GM13976 (cell line): ENCODE results near the gene ZNF768.
A peak's percentile ranks its signal among the peaks of the same experiment; 100 is the strongest.

Experiments used
- DNase-seq: peaks from one replicate; pipeline ENCODE4 v3.0.0; 2012; ENCODE audit warnings: low spot score
- in situ Hi-C: fragments of 300-500 bp; cut with MboI; formaldehyde crosslinking; loops from one replicate; pipeline ENCODE4 v1.12.0; 2022; ENCODE audit warnings: low sequenced_read_pairs, mixed read lengths, inconsistent platforms; ENCODE audit not compliant: unreplicated experiment
- TF ChIP-seq, protein P1 (sequence below): IDR thresholded peaks from 2 replicates; pipeline ENCODE4 v1.5.1; 2012; ENCODE audit warnings: borderline replicate concordance, mild to moderate bottlenecking; ENCODE audit not compliant: insufficient read depth; ENCODE audit errors: extremely low read depth, missing control alignments, control extremely low read depth

The ZNF768 gene

DNA sequence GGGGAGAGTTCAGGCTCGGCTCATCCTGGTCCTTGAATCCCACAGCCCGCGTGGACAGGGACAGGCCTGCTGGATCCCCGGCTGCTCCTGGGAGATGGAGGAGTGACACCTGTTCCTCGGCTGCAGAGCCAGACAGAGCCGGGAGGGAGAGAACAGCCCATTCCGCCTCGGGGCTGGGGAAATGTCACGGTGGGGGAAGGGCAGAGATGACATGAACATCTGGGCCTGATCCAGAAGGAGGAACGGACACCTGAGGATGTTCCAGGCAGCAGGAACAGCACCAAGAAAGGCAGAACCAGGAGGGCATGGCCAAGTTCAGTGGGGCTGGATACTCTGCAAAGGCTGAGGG, 29.7 kb upstream of the ZNF768 start:
- in situ Hi-C loops: no loop called here
- DNase-seq: no peak

DNA sequence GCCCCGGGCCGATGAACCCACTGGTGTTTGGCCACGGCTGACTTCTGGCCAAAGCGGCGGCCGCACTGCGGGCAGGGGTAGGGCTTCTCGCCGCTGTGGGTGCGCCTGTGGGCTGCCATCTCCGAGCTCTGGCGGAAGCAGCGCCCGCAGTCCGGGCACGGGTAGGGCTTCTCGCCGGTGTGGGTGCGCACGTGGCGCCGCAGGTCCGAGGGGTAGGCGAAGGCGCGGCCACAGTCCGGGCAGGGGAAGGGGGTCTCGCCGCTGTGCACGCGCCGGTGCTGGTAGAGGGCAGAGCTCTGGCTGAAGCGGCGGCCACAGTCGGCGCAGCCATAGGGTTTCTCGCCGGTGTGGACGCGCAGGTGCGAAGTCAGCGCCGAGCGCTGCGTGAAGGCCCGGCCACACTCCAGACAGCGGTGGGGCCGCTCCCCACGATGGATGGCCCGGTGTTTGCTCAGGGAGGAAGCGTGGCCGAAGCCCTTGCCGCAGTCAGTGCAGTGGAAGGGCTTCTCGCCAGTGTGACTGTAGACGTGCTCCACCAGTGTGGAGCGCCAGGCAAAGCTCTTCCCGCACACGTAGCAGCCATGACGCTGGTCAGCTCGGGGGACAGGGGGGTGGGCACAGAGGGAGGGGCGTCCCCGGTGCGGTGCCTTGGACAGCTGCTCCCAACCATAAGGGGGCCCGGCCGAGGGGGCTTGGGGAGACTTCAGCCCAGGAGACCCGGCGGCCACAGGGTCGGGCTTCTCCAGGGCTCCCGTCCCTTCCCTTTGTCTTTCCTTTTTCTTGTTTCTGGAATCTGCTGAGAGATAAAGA, 29.2 kb upstream of the ZNF768 start:
- DNase-seq: no peak
- in situ Hi-C loops: no loop called here
- TF ChIP-seq, protein P1, sequence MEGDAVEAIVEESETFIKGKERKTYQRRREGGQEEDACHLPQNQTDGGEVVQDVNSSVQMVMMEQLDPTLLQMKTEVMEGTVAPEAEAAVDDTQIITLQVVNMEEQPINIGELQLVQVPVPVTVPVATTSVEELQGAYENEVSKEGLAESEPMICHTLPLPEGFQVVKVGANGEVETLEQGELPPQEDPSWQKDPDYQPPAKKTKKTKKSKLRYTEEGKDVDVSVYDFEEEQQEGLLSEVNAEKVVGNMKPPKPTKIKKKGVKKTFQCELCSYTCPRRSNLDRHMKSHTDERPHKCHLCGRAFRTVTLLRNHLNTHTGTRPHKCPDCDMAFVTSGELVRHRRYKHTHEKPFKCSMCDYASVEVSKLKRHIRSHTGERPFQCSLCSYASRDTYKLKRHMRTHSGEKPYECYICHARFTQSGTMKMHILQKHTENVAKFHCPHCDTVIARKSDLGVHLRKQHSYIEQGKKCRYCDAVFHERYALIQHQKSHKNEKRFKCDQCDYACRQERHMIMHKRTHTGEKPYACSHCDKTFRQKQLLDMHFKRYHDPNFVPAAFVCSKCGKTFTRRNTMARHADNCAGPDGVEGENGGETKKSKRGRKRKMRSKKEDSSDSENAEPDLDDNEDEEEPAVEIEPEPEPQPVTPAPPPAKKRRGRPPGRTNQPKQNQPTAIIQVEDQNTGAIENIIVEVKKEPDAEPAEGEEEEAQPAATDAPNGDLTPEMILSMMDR: no peak

More for the DNA sequence above, 29.7 kb upstream of the ZNF768 start:
- TF ChIP-seq, protein P1: no peak

DNA sequence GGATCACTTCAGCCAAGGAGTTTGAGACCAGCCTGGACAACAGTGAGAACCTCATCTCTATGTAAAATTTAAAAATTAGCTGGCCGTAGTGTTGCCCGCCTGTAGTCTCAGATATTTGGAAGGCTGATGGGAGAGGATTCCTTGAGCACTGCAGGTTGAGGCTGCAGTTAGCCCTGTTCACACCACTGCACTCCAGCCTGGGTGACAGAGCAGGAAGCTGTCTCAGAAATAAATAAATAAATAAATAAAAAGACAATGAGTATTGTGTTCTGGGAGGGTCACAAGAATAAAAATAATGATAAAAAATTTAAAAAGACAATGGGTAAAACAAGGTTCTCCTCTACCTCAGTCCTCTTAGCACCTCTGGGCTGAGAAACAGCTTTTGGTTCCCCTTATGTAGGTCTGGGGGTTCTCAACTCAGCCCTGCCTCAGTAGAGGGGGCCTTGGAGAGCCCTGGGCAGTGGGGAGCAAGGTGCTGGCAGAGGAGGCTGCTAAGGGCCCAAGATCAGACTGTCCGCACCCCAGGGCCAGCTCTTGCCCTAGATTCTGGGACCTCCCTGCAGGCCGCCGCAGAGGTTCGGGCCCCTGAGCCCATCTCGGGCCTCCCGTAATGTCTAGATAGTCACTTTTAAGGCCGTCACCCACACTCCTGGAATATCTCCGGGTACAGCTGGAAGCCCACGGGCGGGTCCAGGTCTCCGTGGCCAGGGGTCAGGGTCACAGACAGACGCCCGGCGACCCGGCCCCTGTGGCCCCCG, 28.4 kb upstream of the ZNF768 start:
- no peak for DNase-seq
- in situ Hi-C loops: no loop called here
- TF ChIP-seq, protein P1: no peak

DNA sequence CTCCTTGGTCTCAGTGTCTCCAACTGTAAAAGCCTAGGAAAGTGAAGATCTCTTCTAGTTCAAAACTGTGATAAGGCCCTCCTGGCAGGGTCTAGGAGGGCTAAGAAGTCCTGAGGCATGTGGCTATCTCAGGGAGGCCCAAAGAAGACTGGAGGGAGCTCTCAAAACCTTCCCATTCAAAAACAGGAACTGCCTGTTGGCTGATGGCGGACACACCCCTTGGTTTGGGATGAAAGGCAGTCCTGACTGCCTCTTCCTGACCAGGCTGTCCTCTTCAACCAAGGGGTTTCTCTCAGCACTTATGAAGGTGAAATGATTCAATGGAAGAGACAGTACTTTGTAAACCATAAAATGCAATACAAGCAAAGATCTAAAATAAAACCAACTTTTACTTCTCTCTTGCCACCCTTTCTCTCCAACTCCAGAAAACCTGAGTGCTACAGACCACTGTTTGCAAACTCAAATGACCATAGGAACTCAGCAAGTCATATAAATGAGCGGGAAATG, 27.1 kb upstream of the ZNF768 start:
- TF ChIP-seq, protein P1: no peak
- DNase-seq: no peak
- in situ Hi-C loops: no loop called here

DNA sequence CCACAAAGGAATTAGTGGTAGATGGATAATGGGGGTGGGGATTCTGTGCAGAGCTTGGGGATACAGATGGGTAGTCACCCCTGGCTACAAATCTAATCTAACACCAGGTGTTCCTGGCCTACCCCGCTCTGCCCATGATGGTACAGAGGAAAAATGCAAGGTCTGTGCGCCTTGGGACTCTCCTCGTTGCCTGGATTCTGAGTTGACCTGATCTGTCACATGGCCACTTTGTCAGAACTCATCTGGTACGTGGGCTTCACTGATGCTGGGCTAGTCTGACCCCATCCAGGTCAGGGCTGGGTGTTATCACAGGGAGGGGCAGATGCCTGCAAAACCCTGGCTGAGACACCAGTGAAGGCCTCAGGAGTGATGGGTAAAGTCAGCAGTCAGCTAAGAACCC, 26.6 kb upstream of the ZNF768 start:
- no peak for DNase-seq
- in situ Hi-C loops: no loop called here
- TF ChIP-seq, protein P1: no peak

DNA sequence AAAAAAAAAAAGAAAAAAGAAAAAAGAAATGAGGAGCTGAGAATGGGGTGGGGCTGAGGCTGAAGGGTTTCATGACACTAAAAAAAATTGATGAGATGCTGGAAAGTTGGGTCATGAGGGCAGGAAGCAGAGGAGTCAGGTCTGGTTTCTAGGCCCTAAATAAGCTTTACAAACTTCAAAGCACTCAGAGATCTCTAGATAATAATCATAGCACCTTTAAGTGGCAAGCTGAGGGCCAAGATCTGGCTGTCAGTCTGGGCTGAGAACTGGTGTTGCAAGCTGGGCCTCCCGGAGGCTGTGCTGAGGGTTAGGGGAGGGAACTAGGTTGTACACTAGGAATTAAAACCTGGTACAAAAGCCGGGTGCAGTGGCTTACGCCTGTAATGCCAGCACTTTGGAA, 25.4 kb upstream of the ZNF768 start:
- TF ChIP-seq, protein P1: no peak
- in situ Hi-C loops: no loop called here
- DNase-seq: peak; percentile 72
